Activated CD8-positive, alpha-beta memory T cell treated with anti-CD3 and anti-CD28 coated beads for 1 hour (primary cell): ENCODE data around the gene SLC66A1.

Experiments used
- DNase-seq, 2 donors: peaks; one replicate each; pipeline ENCODE4 v3.0.0-alpha.2; 2020; ENCODE audit warnings: low read depth in 1 of 2; ENCODE audit errors: extremely low read depth in 1 of 2

Gene SLC66A1

DNA sequence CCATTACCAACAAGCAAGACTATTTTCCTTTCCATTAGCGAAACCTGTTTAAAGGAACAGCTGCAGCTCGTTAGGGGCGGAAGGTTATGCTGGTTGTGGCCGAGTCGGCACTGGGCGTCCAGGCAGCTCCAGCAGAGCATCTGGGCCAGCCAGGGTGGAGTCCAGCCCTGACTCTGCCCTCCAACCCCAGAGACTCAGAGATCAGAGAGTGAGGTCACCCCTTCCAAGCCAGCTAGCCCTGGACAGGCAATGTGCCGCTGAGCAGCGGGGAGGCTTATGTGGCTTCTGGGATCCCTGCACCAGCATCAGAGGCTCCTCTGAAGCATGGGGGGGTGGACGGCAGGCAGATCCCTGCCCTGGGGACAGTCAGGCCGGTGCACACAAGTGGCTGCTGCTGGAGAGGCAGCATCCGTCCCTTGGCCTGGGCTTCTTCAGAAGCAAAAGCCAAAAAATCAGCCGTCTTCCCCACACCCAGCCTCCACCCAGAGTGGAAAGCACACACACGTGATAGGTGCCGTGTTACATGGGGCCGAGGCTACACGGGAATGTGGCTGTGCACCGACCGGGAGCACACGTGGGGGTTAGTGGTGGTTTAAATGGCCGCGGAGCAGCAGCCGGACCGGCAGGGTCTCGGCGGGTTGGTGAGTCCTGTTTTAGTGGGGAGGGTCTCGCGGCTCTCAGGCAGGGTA lies 30.1 kb downstream of the SLC66A1 start:
- DNase-seq = no peak

DNA sequence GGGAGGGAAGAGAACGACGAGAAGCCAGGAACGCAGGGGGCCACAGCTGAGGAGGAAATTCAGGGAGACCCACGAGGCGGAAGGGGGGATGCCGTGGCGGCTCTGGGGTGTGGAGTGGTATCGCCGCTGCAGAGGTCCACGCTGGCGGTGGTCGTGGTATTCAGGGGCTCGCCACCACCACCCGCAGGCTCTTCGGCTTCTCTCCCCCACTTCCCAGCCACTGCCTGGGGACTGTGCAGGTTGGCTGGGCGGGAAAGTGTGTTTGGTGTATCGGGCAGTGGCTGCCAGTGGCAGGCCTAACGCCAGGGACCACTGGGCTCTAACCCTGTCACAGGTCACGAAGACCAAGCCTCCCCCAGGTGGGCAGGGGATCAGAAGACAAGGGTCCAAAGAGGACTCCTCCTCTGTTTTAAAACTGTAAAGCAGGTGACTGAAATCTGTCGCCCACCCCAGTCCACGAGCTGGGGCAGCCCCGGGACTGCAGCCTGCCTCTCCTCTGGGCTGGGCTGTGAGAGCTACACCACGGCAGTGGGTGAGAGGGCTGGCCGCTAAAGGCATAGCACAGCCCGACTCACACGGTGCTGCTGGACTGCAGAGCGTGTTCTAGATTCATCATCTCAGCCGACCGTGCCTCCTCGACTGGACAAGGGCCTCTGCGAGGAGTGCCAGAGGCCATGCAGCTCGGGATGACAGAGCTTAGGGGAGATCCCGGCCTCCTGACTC lies 30.9 kb downstream of the SLC66A1 start:
- no peak for DNase-seq

DNA sequence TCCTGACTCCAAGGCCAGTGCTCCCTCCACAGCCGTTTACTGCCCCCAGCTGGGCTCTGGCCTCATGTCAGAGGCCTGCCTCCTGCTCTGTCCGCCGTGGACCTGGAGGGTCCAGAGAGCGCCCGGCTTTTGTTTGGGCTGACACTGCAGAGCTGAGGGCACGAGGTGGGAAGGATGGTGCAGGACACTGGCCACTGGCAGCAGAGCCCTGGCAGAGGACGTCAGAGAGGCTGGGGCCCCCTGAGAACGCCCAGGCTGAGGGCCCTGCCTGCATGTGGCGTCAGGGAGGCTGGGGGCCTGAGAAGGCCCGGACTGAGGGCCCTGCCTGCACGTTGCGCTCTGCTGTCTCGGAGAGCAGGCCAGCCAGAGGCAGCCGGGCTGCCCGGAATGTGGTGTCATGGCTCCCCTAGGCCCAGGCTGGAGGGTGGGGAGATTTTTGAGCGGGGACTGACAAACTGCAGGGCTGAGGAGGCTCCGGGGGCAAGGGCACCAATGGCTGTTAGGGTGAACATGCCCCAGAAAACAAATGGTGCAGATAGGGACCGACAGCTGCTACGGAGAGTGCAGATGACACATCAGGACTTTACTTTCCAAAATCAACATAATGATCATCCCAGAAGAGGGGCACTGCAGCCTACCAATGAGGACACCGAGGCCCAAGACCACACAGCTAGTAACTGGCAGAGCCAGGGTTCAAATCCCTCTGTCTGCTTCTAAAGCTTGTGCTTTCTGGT lies 31.7 kb downstream of the SLC66A1 start:
- no peak for DNase-seq

DNA sequence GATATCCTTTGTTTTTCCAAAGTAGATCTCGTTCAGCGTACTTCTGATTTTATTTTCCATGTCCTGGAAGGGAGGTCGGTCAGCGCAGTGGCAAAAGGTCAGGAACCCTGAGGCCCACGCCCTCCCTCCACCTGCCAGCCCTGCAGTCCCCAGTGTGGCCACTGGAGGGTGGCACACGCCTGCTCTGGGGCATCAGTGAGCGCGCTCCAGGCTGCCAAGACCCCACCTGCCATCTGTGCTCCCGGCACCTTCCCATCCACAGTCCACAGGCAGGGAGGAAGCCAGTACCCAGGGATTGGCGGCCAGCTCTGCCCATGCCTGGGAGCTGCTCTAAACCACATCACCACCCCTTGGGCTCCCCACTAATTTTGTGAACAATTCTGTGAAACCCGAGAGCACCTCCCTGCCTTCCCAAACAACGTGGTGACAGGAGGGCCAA lies 32.3 kb downstream of the SLC66A1 start:
- DNase-seq = no peak

DNA sequence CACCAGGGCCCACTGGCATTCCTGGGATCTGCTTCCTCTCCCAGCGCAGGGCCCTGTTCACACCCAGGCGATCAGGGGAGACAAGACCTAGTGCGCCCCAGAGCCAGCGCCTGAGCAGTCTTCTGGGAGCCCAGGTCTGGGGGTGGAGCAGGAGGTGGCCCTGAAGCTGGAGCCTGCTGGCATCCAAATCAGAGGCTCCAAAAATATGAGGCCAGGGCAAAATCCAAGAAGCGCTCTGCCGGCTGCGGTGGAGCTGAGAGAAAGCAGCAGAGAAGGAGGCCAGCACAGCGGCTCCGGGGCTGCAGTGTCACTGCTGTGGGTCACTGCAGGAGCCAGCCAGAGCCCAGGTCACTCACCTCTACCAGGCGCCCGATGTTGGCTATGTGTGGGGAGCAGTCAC lies 32.7 kb downstream of the SLC66A1 start:
- no peak for DNase-seq

- DNase-seq = no peak
These were observed 33.3 kb downstream of the SLC66A1 start for GRCh38 chr1:19345391-19345790.

DNA sequence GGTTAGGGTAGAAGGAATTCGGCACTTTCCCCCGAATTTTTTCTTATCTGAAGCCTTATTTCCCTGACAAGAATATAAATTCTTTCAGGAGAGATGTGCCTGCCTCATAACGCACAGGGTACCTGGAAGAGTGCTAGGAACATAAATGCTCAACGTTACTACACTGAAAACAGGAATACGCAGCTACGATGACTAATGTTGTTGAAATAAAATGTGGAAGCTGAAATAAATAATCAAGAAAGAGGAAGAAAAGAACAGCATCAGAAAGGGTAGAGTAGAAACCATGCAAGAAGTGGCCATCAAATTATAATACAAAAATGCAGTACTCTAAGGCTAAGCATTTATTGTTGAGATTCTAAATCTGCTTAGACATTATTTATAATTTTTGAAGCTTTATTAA lies 33.9 kb downstream of the SLC66A1 start:
- DNase-seq = no peak

DNA sequence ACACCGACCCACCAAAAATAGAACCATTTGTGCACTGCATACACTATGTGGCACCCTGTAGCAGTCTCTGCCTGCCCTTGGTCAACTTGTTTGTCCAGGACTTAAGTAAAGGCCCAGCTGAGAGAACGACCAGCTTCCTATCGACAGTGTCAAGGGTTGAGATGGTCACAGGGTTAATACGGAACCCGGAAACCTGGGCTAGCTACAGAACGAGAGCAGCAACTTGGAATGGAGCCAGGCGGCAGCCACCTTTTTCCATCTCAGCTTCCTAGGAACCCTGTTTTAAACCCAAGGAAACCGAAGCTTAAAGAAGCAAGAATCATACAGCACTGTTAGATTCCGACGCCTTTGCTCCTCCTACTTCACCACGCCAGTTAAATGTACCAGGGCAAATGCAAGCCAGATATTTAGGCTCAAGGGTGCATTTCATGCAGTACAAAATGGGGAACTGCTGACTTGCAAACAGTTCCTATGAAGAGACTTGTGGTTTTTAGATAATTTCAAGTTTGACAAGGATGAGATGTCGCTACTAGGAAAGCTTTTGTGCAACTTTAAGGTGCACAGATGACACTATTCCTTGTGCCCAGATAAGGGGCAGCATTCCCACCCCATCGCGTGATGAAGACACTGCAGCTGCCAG lies 35.5 kb downstream of the SLC66A1 start:
- DNase-seq = no peak

DNA sequence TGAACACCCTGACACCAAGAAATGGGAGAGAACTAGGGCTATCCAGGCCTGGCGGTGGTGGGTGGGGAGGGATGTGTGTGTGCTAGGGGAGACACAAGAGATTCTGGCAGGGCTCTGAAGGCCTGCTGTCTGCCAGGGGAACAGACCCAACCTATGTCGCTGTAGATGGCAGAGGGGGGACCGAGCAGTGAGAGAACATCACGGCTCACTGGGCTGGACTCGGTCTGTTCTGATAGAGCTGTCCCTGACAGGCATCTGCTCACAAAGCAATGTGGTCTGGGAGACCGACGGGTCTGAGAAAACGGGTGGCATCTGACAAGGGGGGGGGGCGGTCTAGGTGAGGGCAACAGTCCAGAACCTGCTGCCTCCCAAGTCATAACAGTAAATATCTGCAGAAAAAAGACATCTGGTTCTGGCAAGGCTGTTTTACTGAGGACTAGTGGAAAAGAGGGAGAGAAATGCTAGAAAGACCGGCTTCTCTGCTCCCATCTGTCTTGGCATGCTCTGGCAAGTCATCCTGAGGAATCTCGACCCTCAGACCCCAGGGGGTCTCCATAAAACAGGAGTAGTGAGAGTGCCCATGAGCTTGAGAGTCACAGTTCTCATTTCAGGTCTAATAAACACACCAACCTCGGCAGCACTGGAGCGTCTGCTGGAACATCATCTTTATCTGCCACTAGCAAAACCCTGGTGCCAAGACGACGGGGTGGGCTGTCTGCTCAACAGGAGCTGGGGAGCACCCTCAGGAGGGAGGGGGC lies 36.5 kb downstream of the SLC66A1 start:
- no peak for DNase-seq

GRCh38 chr1:19349999-19350398 lies 37.9 kb downstream of the SLC66A1 start:
- DNase-seq = no peak

DNA sequence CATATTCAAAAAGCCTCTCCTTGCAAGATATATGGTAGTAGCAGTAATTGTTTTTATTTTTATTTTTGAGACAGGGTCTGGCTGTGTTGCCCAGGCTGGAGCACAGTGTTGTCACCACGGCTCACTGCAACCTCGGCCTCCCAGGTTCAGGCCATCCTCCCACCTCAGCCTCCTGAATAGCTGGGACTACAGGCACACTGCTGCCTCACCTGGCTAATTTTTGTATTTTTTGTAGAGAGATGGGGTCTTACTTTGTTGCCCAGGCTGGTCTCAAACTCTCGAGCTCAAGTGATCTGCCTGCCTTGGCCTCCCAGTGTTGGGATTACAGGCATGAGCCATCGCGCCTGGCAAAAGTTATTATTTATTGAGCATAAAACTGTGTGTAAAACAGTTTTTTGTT lies 38.4 kb downstream of the SLC66A1 start:
- no peak for DNase-seq

GRCh38 chr1:19351873-19352272 lies 39.7 kb downstream of the SLC66A1 start:
- DNase-seq = no peak

- DNase-seq = no peak
These were observed 40.7 kb downstream of the SLC66A1 start for GRCh38 chr1:19352839-19353238.

GRCh38 chr1:19353596-19353995 lies 41.5 kb downstream of the SLC66A1 start:
- DNase-seq = no peak

- no peak for DNase-seq
These were observed 42.4 kb downstream of the SLC66A1 start for GRCh38 chr1:19354531-19354981.

- no peak for DNase-seq
These were observed 44.1 kb downstream of the SLC66A1 start for GRCh38 chr1:19356266-19356665.

- no peak for DNase-seq
These were observed 45.3 kb downstream of the SLC66A1 start for GRCh38 chr1:19357299-19357986.

DNA sequence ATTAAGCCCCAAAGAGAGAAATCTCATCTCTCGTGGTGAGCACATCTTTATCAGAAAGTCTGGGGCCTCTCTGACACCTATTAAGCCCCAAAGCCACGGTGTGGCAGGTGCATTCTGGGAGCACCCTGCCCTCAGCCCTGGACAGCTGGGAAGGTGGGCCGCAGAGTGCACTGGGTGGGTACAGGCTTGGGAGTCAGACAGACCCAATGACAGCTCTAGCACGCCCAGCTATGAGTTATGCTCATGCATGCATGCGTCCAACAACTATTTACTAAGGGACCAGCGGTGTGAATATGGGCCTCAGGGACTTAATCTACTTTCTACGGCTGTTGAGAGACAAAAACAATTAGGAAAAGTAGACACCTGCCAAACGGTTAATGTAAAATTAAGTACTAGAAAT lies 46.6 kb downstream of the SLC66A1 start:
- DNase-seq = no peak

- DNase-seq = no peak
These were observed 47.2 kb downstream of the SLC66A1 start for GRCh38 chr1:19359357-19359756.

GRCh38 chr1:19360016-19360415 lies 47.9 kb downstream of the SLC66A1 start:
- DNase-seq = no peak
